ENCODE data around the gene WWC2.

GRCh38 chr4:183284258-183284785 is 185.3 kb downstream of the WWC2 start:
- TF ChIP-seq, protein P1, sequence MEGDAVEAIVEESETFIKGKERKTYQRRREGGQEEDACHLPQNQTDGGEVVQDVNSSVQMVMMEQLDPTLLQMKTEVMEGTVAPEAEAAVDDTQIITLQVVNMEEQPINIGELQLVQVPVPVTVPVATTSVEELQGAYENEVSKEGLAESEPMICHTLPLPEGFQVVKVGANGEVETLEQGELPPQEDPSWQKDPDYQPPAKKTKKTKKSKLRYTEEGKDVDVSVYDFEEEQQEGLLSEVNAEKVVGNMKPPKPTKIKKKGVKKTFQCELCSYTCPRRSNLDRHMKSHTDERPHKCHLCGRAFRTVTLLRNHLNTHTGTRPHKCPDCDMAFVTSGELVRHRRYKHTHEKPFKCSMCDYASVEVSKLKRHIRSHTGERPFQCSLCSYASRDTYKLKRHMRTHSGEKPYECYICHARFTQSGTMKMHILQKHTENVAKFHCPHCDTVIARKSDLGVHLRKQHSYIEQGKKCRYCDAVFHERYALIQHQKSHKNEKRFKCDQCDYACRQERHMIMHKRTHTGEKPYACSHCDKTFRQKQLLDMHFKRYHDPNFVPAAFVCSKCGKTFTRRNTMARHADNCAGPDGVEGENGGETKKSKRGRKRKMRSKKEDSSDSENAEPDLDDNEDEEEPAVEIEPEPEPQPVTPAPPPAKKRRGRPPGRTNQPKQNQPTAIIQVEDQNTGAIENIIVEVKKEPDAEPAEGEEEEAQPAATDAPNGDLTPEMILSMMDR (conservative IDR thresholded peaks at IDR 0.05; ENCODE audit: low read length) = no peak
- TF ChIP-seq EZH2phosphoT487 (IDR thresholded peaks at IDR 0.05; ENCODE audit: borderline replicate concordance, low read depth, low read length) = no peak
